Measurements from ENCODE around the gene NCBP3.
"Not testable (repeated sequence)": the region's sequence is repeated elsewhere in the genome, so short reads cannot be mapped to it uniquely, and the experiment has no call there.

NCBP3 gene

DNA sequence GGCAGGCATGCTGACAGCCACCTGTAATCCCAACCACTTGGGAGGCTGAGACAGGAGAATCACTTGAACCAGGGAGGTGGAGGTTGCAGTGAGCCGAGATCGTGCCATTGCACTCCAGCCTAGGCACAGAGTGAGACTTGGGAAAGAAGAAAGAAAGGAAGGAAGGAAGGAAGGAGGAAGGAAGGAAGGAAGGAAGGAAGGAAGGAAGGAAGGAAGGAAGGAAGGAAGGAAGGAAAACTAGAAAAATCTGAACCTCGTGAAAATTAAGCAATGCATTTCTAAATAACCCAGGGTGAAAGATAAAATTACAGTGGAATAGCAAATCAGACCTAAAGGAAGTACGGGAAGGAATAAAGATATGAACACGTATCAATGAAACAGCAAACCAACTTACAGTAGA lies 60.7 kb downstream of the NCBP3 start:
- not testable (repeated sequence) for DNase-seq (ENCODE audit: low spot score)

- no peak for DNase-seq (ENCODE audit: low spot score)
Measured at GRCh38 chr17:3782751-3783150, 63.3 kb downstream of the NCBP3 start.

DNA sequence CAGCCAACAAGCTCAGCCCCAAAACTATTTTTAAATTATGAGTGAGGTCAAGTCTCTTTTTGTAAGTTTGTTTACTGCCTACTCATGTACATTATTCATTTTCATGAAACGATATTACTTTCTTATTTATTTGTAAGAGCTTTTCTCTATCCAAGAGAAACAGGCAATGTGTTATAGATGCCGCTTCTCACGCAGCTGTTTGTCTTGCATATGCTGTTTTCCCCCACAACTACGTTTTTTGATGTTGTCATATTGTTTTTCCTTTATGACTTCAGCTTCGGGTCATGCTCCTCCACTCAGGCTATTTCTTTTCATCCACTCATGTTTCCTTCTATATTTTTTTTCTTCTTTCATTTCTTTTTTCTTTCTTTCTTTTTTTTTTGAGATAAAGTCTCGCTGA lies 65.1 kb downstream of the NCBP3 start:
- DNase-seq (ENCODE audit: low spot score), result no peak

DNA sequence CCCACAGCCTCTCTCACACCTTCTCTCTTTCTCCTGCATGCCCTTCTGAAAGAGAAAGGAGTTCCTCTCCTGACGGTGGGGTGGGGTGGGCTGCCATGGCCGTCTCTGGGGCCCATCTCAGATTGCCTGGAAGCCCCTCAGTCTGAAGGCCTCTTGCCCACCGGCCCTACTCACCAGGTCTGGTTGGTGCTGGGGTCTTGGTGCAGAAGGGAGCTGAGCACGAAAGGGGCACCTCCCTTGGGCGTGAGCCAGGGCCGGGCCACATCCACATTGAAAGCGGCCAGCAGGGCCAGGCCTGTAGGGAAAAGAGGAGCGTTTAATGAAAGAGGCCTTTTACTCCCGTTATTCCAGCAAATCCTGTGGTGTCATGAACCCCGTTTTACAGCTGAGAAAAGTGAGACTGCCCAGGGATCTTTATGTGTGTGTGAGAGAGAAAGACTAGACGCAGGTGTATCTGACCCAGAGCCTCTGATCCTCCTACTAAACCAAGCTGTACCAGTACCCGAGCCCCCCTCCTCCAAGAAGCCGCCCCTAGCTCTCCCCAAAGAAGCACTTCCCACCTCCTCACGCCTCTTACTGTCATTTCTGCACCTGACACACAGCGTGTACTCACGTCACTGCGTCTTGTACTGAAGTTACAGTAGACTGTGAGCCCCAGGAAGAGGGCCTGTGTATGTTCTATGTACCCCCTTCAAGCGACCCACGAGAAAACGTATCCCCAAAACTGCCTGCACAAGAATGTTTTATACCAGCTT lies 68.5 kb downstream of the NCBP3 start:
- DNase-seq (ENCODE audit: low spot score), result no peak

DNA sequence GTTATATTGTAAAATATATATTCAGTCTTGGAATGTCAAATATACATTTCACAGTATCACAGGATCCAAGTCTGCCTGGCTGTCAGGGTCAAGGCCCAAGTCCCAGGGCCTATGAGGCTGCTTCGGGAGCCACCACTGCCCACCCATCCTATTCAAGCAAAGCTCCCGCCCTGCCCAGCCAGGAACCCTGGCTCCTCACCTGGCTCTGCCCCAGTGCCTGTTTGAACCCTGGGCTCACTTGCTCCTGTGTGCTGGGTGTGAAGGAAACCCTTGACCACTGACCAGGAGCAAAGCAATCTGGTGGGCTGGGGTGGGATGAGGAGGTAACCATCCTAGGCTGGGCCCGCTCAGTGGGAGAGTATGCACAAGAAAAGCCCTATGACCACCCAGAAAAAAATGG lies 72.1 kb downstream of the NCBP3 start:
- no peak for DNase-seq (ENCODE audit: low spot score)

- no peak for DNase-seq (ENCODE audit: low spot score)
Measured at GRCh38 chr17:3773511-3773910, 72.5 kb downstream of the NCBP3 start.

GRCh38 chr17:3772764-3773163 lies 73.3 kb downstream of the NCBP3 start:
- no peak for DNase-seq (ENCODE audit: low spot score)

DNA sequence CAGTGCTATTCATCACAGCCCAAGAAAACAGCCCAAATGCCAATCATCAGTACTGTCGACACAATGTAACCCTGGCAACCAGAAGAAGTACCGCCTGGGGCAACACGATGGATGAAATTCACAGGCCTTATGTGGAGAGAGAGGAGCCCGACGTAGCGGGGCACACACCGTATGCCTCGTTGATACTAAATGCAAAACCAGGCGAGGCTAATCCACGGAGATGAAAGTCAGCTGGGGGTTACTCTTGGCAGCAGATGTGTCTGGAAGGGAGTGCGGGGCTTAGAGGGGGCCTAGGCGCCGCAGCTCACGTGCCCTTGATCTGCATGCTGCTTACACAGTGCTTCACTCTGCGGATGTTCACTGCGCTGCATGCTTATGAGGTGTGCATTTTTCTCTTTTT lies 74.9 kb downstream of the NCBP3 start:
- no peak for DNase-seq (ENCODE audit: low spot score)

- DNase-seq (ENCODE audit: low spot score), result no peak
Measured at GRCh38 chr17:3770466-3770865, 75.6 kb downstream of the NCBP3 start.

DNA sequence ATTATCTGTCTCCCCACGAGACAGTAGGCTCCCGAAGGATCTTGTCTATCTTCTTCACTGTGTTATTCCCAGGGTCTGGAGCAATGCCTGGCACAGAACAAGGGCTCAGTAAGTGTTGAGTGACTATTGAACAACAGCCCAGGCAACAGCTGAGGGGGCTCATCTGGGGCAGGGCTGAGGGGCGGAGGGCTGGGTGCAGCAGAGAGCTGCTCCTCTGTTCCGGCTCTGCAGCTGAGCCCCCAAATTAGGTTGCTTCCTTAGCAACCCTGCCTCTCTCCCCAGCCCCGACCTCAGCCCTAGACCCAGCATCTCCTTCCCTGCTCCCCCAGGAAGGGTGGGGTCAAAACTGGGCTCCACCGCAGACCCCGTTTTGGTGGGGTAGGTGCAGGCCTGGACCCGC lies 77.3 kb downstream of the NCBP3 start:
- DNase-seq (ENCODE audit: low spot score), result no peak

- DNase-seq (ENCODE audit: low spot score), result no peak
Measured at GRCh38 chr17:3768341-3768740, 77.7 kb downstream of the NCBP3 start.

GRCh38 chr17:3766779-3767178 lies 79.3 kb downstream of the NCBP3 start:
- no peak for DNase-seq (ENCODE audit: low spot score)

GRCh38 chr17:3765981-3766380 lies 80.1 kb downstream of the NCBP3 start:
- DNase-seq (ENCODE audit: low spot score), result no peak

DNA sequence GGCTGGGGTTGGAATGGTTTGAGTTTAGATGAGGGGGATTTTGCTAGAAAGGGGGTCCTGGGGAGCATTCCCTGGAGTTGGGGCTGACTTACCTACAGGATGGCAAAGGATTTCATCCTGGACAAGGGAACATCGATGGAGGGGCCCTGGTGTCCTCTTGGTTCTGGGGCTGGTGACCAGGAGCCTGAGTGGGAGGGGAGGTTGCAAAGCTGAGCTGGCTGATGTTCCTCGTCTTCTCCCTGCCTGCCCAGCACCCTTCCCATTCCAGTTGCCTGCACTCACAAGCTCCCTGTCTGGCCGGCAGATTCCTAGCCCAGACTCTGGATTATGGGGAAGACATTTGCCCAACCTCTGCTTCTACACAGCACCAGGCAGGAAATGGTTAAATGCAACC lies 82.3 kb downstream of the NCBP3 start:
- no peak for DNase-seq (ENCODE audit: low spot score)

DNA sequence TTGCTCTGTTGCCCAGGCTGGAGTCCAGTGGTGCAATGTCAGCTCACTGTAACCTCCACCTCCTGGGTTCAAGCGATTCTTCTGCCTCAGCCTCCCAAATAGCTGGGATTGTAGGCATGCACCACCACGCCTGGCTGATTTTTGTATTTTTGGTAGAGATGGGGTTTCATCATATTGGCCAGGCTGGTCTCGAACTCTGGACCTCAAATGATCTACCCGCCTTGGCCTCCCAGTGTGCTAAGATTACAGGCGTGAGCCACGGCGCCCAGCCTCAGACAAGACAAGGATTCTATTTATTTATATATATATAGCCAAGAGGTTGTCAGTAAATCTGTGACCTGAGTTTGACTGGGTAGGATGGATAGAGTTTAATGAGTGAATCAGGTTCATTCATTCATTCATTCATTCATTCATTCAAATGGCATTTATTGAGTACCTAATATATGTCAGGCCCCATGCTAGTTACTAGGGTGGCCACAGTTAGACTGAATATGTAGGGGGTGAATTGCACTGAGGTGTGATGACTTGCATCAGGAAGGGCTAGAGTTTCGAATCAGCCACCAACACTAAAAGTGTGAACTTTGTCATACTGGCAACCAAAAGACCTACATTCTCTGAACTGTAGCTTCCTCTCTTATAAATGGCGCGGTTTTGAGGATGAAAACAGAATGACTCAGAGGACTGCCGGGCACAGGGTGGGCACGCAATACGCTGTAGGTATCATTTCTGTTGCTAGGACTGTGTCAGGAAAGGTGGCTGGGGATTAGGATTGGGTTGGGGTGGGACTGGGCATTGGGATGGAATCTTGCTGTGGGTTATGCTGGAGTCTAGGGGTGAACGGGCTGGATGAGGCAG lies 82.9 kb downstream of the NCBP3 start:
- DNase-seq (ENCODE audit: low spot score), result no peak

GRCh38 chr17:3761918-3762380 lies 84.1 kb downstream of the NCBP3 start:
- no peak for DNase-seq (ENCODE audit: low spot score)

- DNase-seq (ENCODE audit: low spot score), result no peak
Measured at GRCh38 chr17:3761036-3761917, 84.8 kb downstream of the NCBP3 start.

GRCh38 chr17:3759597-3760216 lies 86.3 kb downstream of the NCBP3 start:
- DNase-seq (ENCODE audit: low spot score), result no peak

DNA sequence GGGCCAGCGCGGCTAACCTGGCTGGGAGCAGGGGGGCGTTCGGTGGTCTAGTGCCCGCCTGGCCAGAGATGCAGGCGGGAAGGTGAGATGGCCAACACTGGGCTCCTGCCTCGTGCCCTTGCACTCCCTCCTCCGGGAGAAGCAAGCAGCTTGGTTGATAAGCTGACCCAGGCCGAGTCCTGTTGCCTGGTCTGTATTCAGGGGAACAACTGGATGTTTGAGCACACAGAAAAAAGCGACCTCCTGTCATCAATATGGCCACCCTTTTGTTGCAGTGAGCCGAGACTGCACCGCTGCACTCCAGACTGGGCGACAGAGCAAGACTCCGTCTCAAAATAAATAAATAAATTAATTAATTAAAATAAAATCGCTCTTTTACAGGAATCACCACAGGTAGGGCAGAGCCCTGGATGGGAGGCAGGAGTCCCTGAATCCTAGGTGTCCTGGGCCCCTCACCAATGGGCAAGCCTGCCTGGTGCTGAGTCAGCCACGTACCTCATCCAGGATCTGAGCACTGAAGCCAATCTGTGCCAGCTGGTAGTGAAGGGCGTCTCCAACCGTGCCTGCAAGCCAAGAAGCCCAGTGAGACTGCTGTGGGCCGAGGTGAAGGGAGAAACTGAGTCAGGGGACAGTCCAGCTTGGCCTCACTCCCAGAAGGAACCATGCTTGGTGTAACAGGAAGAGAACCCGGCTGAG lies 90.6 kb downstream of the NCBP3 start:
- DNase-seq (ENCODE audit: low spot score), result no peak

- DNase-seq (ENCODE audit: low spot score), result no peak
Measured at GRCh38 chr17:3754458-3755334, 91.3 kb downstream of the NCBP3 start.

Data from COLO829 (cell line).